ENCODE measurements around the gene SPEN. TPM values are rescaled to one million over a fixed set of nuclear protein-coding genes. Genes with fewer than 3 reads are reported as not detected.
A peak's percentile ranks its signal among the peaks of the same experiment; 100 is the strongest.
"Not testable (repeated sequence)": the region's sequence is repeated elsewhere in the genome, so short reads cannot be mapped to it uniquely, and the experiment has no call there.

SPEN gene
- total RNA-seq, 1 experiment from 2014 or later: 48.3 TPM

DNA sequence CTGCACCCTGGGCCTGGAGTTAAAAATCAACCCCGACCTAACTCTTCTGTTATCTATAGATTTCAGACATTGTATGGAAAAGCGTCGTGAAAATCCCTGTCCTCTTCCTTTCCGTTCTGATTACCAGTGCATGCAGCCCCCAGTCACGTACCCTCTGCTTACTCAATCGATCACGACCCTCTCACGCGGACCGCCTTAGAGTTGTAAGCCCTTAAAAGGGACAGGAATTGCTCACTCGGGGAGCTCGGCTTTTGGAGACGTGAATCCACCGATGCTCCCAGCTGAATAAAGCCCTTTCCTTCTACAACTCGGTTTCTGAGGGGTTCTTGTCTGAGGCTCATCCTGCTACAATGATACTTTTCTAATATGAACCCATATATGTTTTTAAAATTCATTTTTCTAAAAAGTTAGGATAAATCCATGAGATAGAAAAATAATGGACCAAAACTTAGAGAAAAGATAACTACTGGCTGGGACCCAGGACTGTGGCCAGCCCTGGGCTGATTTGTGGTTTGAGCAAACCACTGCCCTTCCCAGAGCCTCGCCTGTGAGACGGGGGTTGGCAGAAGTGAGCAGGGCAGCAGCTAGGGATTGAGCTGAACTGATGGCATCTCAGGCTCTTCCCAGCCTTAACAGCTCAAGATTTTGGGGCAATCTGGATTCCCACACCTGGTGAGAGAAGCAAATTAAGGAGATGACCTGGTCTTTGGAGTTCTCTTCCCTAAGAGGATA, 45.1 kb upstream of the SPEN start:
- H3K4me3 Mint-ChIP-seq (ENCODE audit: low read depth, unreplicated experiment): no peak overlapping the region
- no TSS peak for BruUV-seq (replicated peaks)
- no peak overlapping the region for H3K27ac Mint-ChIP-seq (ENCODE audit: unreplicated experiment)
- no peak for DNase-seq
- H3K36me3 Mint-ChIP-seq (ENCODE audit: insufficient read depth, unreplicated experiment): peaks cover 36% of the 10 kb centered on the region
- CTCF ChIA-PET: interaction anchor here (3.1 kb wide), 1 partner anchor 13 kb away, joined by 8 read pairs; no protein-coding TSS in a partner anchor
- TF ChIP-seq, protein P1, sequence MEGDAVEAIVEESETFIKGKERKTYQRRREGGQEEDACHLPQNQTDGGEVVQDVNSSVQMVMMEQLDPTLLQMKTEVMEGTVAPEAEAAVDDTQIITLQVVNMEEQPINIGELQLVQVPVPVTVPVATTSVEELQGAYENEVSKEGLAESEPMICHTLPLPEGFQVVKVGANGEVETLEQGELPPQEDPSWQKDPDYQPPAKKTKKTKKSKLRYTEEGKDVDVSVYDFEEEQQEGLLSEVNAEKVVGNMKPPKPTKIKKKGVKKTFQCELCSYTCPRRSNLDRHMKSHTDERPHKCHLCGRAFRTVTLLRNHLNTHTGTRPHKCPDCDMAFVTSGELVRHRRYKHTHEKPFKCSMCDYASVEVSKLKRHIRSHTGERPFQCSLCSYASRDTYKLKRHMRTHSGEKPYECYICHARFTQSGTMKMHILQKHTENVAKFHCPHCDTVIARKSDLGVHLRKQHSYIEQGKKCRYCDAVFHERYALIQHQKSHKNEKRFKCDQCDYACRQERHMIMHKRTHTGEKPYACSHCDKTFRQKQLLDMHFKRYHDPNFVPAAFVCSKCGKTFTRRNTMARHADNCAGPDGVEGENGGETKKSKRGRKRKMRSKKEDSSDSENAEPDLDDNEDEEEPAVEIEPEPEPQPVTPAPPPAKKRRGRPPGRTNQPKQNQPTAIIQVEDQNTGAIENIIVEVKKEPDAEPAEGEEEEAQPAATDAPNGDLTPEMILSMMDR (IDR thresholded peaks at IDR 0.05; ENCODE audit: unreplicated experiment): no peak
- H3K9me3 Mint-ChIP-seq (ENCODE audit: low read depth, unreplicated experiment): no peaks in the 10 kb centered on the region
- no peaks in the 10 kb centered on the region for H3K27me3 Mint-ChIP-seq (ENCODE audit: unreplicated experiment)
- peaks cover 45% of the 10 kb centered on the region for H3K4me1 Mint-ChIP-seq (ENCODE audit: low read depth, unreplicated experiment)
- intact Hi-C loops (cut with micrococcal nuclease; ENCODE audit: unreplicated experiment): no loop called here

DNA sequence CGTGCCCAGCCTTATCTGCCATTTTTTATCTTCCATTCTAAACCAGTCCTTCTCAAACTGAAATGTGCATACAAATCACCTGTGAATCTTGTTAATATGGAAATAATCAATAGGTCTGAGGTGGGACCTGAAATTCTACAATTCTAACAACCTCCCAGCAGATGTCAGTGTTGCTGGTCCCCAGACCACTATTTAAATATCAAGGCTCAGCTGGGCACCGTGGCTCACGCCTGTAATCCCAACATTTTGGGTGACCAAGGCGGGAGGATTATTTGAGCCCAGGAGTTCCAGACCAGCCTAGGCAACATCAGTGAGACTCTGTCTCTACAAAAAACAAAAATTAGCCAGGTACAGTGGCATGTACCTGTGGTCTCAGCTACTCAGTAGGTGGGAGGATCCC, 44.1 kb upstream of the SPEN start:
- no peak overlapping the region for H3K27ac Mint-ChIP-seq (ENCODE audit: unreplicated experiment)
- no peaks in the 10 kb centered on the region for H3K9me3 Mint-ChIP-seq (ENCODE audit: low read depth, unreplicated experiment)
- no peaks in the 10 kb centered on the region for H3K27me3 Mint-ChIP-seq (ENCODE audit: unreplicated experiment)
- H3K4me1 Mint-ChIP-seq (ENCODE audit: low read depth, unreplicated experiment): peaks cover 37% of the 10 kb centered on the region
- no peak for DNase-seq
- intact Hi-C loops (cut with micrococcal nuclease; ENCODE audit: unreplicated experiment): no loop called here
- no TSS peak for BruUV-seq (replicated peaks)
- peaks cover 34% of the 10 kb centered on the region for H3K36me3 Mint-ChIP-seq (ENCODE audit: insufficient read depth, unreplicated experiment)
- CTCF ChIA-PET: interaction anchor here (0.6 to 0.8 kb wide), 2 partner anchors 8 to 15 kb away, joined by 4 to 6 read pairs; no protein-coding TSS in a partner anchor
- no peak overlapping the region for H3K4me3 Mint-ChIP-seq (ENCODE audit: low read depth, unreplicated experiment)
- TF ChIP-seq, protein P1 (IDR thresholded peaks at IDR 0.05; ENCODE audit: unreplicated experiment): peak; percentile 15

DNA sequence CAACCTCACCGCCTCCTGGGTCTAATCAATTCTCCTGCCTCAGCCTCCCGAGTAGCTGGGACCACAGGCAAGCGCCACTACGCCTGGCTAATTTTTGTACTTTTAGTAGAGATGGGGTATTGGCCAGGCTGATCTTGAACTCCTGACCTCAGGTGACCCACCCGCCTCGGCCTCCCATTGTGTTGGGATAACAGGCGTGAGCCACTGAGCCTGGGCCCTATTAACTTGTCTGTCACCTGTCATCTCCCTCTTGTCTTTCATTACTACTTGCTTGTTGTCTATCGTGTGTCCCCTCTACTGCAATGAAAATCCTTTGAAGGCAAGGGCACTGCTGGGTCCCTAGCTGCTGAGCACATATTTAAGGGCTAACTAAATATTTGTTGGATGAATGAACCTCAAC, 43.4 kb upstream of the SPEN start:
- CTCF ChIA-PET: interaction anchor here (0.8 kb wide), 1 partner anchor 9 kb away, joined by 4 read pairs; no protein-coding TSS in a partner anchor
- Mint-ChIP-seq H3K27ac (ENCODE audit: unreplicated experiment) (no peak overlapping the region), H3K4me3 (ENCODE audit: low read depth, unreplicated experiment) (no peak overlapping the region), H3K4me1 (ENCODE audit: low read depth, unreplicated experiment) (peaks cover 35% of the 10 kb centered on the region), H3K36me3 (ENCODE audit: insufficient read depth, unreplicated experiment) (peaks cover 30% of the 10 kb centered on the region), H3K9me3 (ENCODE audit: low read depth, unreplicated experiment) (no peaks in the 10 kb centered on the region), H3K27me3 (ENCODE audit: unreplicated experiment) (no peaks in the 10 kb centered on the region)
- DNase-seq: no peak
- BruUV-seq (replicated peaks): no TSS peak
- TF ChIP-seq, protein P1 (IDR thresholded peaks at IDR 0.05; ENCODE audit: unreplicated experiment): no peak
- intact Hi-C loops (cut with micrococcal nuclease; ENCODE audit: unreplicated experiment): no loop called here

DNA sequence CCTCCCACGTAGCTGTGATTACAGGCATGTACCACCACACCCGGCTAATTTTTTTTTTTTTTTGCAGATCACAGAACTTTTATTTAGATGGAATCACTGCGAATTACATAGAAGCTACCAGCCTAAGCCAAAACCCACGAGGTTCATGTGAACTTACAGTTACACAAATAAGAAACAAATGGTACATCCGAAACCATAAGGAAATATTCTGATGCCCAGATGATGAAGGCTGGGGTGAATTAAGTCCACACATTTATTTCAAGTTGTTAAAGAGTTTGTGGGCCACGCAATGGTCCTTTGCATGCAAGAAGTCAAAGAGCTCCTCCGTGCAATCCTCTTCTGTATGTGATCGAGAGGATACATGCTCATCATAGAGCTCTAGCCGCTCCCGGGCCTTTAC, 40.4 kb upstream of the SPEN start:
- intact Hi-C loops (cut with micrococcal nuclease; ENCODE audit: unreplicated experiment): no loop called here
- Mint-ChIP-seq H3K4me3 (ENCODE audit: low read depth, unreplicated experiment) (no peak overlapping the region), H3K9me3 (ENCODE audit: low read depth, unreplicated experiment) (no peaks in the 10 kb centered on the region), H3K4me1 (ENCODE audit: low read depth, unreplicated experiment) (peaks cover 6% of the 10 kb centered on the region), H3K27me3 (ENCODE audit: unreplicated experiment) (no peaks in the 10 kb centered on the region), H3K36me3 (ENCODE audit: insufficient read depth, unreplicated experiment) (peaks cover 10% of the 10 kb centered on the region), H3K27ac (ENCODE audit: unreplicated experiment) (no peak overlapping the region)
- CTCF ChIA-PET: no interaction called here
- no peak for DNase-seq
- no TSS peak for BruUV-seq (replicated peaks)
- TF ChIP-seq, protein P1 (IDR thresholded peaks at IDR 0.05; ENCODE audit: unreplicated experiment): no peak

DNA sequence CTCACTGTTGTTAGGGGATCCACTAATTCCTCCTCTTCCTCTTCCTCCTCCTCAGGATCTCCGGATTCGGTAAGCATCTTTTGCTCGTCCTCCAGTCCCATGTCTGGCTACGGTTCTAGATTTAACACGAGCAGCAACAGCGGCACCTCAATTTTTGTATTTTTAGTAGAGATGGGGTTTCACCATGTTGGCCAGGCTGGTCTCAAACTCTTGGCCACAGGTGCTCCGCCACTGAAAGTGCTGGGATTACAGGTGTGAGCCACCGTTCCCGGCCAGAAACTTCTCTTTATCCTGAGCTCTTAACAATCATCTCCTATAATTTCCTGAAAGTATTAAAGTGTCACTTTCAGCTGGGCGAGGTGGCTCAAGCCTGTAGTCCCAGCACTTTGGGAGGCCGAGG, 40.0 kb upstream of the SPEN start, which contains the start of gene UQCRHL:
Gene UQCRHL, minus strand, starts transcription at position 101 of the 400 bp plus-strand sequence. Its CDS starts 0 bp downstream, at position 101.
- H3K4me1 Mint-ChIP-seq (ENCODE audit: low read depth, unreplicated experiment); H3K27me3 Mint-ChIP-seq (ENCODE audit: unreplicated experiment); BruUV-seq (replicated peaks); CTCF ChIA-PET; intact Hi-C loops (cut with micrococcal nuclease; ENCODE audit: unreplicated experiment); DNase-seq; H3K4me3 Mint-ChIP-seq (ENCODE audit: low read depth, unreplicated experiment); H3K9me3 Mint-ChIP-seq (ENCODE audit: low read depth, unreplicated experiment); H3K36me3 Mint-ChIP-seq (ENCODE audit: insufficient read depth, unreplicated experiment); H3K27ac Mint-ChIP-seq (ENCODE audit: unreplicated experiment): not testable (repeated sequence)
